Activated CD4-positive, alpha-beta T cell treated with anti-CD3 and anti-CD28 coated beads, Interleukin-2, amount 50 U/mL, for 4 hours (primary cell): ENCODE measurements around the gene NACA2.
"Not testable (repeated sequence)": the region's sequence is repeated elsewhere in the genome, so short reads cannot be mapped to it uniquely, and the experiment has no call there.

ENCODE experiments used
- DNase-seq, 2 experiments: peaks; one replicate each; pipeline ENCODE4 v3.0.0-alpha.2; 2020

NACA2 gene

GRCh38 chr17:61598014-61598413 lies 7.0 kb upstream of the NACA2 start:
- no peak for DNase-seq

GRCh38 chr17:61597607-61598006 lies 6.6 kb upstream of the NACA2 start:
- no peak for DNase-seq

- DNase-seq = no peak
These were observed 4.6 kb upstream of the NACA2 start for GRCh38 chr17:61595418-61596186.

GRCh38 chr17:61594294-61594825 lies 3.3 kb upstream of the NACA2 start:
- no peak for DNase-seq

- DNase-seq = no peak
These were observed 2.4 kb upstream of the NACA2 start for GRCh38 chr17:61593426-61593825.

GRCh38 chr17:61591930-61592329 lies 911 bp upstream of the NACA2 start:
- DNase-seq = no peak

- DNase-seq = no peak
These were observed 1.0 kb downstream of the NACA2 start for GRCh38 chr17:61589990-61590389.

GRCh38 chr17:61587807-61588660 lies 3.0 kb downstream of the NACA2 start:
- DNase-seq = no peak

- DNase-seq = no peak
These were observed 3.8 kb downstream of the NACA2 start for GRCh38 chr17:61587242-61587641.

- not testable (repeated sequence) for DNase-seq
These were observed 4.4 kb downstream of the NACA2 start for GRCh38 chr17:61586622-61587021.

- DNase-seq = no peak
These were observed 4.9 kb downstream of the NACA2 start for GRCh38 chr17:61586031-61586566.

GRCh38 chr17:61584866-61585265 lies 6.2 kb downstream of the NACA2 start:
- DNase-seq = no peak

GRCh38 chr17:61584266-61584665 lies 6.8 kb downstream of the NACA2 start:
- DNase-seq = no peak

- no peak for DNase-seq
These were observed 7.3 kb downstream of the NACA2 start for GRCh38 chr17:61583660-61584264.

- DNase-seq = no peak
These were observed 7.8 kb downstream of the NACA2 start for GRCh38 chr17:61583242-61583641.

- DNase-seq = no peak
These were observed 8.4 kb downstream of the NACA2 start for GRCh38 chr17:61582593-61582992.

- no peak for DNase-seq
These were observed 9.2 kb downstream of the NACA2 start for GRCh38 chr17:61581611-61582349.

- DNase-seq = no peak
These were observed 10.5 kb downstream of the NACA2 start for GRCh38 chr17:61580502-61580901.

- DNase-seq = no peak
These were observed 11.1 kb downstream of the NACA2 start for GRCh38 chr17:61579961-61580360.

- no peak for DNase-seq
These were observed 11.7 kb downstream of the NACA2 start for GRCh38 chr17:61579347-61579746.

- DNase-seq = no peak
These were observed 12.4 kb downstream of the NACA2 start for GRCh38 chr17:61578645-61579044.

GRCh38 chr17:61575983-61576382 lies 15.0 kb downstream of the NACA2 start:
- no peak for DNase-seq
